ENCODE data around the gene RCE1.
"Not testable (repeated sequence)": the region's sequence is repeated elsewhere in the genome, so short reads cannot be mapped to it uniquely, and the experiment has no call there.

The RCE1 gene

GRCh38 chr11:66842896-66843775 is at the start of gene RCE1:
Gene RCE1 (plus strand): TSS chr11:66843441. CDS start chr11:66843456, 15 bp downstream.
- DNase-seq (ENCODE audit: low read depth) = peak; percentile 87

- DNase-seq (ENCODE audit: low read depth) = not testable (repeated sequence)
Measured at GRCh38 chr11:66799815-66800214, 43.4 kb upstream of the RCE1 start.

- no peak for DNase-seq (ENCODE audit: low read depth)
Measured at GRCh38 chr11:66800720-66801428, 42.4 kb upstream of the RCE1 start.

GRCh38 chr11:66809592-66809991 is 33.6 kb upstream of the RCE1 start:
- no peak for DNase-seq (ENCODE audit: low read depth)

GRCh38 chr11:66810576-66811185 is 32.6 kb upstream of the RCE1 start:
- DNase-seq (ENCODE audit: low read depth) = no peak

- DNase-seq (ENCODE audit: low read depth) = no peak
Measured at GRCh38 chr11:66814678-66815077, 28.6 kb upstream of the RCE1 start.

GRCh38 chr11:66815646-66816045 is 27.6 kb upstream of the RCE1 start:
- no peak for DNase-seq (ENCODE audit: low read depth)

GRCh38 chr11:66818231-66818955 is 24.8 kb upstream of the RCE1 start:
- no peak for DNase-seq (ENCODE audit: low read depth)

GRCh38 chr11:66820381-66820780 is 22.9 kb upstream of the RCE1 start:
- no peak for DNase-seq (ENCODE audit: low read depth)

GRCh38 chr11:66820901-66821300 is 22.3 kb upstream of the RCE1 start:
- no peak for DNase-seq (ENCODE audit: low read depth)

- DNase-seq (ENCODE audit: low read depth) = no peak
Measured at GRCh38 chr11:66823700-66824099, 19.5 kb upstream of the RCE1 start.

GRCh38 chr11:66824573-66824972 is 18.7 kb upstream of the RCE1 start:
- DNase-seq (ENCODE audit: low read depth) = not testable (repeated sequence)

- no peak for DNase-seq (ENCODE audit: low read depth)
Measured at GRCh38 chr11:66834539-66834845, 8.7 kb upstream of the RCE1 start.

GRCh38 chr11:66834943-66835342 is 8.3 kb upstream of the RCE1 start:
- no peak for DNase-seq (ENCODE audit: low read depth)

GRCh38 chr11:66835768-66836405 is 7.4 kb upstream of the RCE1 start:
- DNase-seq (ENCODE audit: low read depth) = no peak

GRCh38 chr11:66840317-66841091 is 2.7 kb upstream of the RCE1 start:
- DNase-seq (ENCODE audit: low read depth) = no peak

GRCh38 chr11:66841861-66842260 is 1.4 kb upstream of the RCE1 start:
- no peak for DNase-seq (ENCODE audit: low read depth)

- DNase-seq (ENCODE audit: low read depth) = no peak
Measured at GRCh38 chr11:66842501-66842895, 743 bp upstream of the RCE1 start.

GRCh38 chr11:66843776-66844495 is 695 bp downstream of the RCE1 start:
- no peak for DNase-seq (ENCODE audit: low read depth)

GRCh38 chr11:66844496-66845142 is 1.4 kb downstream of the RCE1 start:
- no peak for DNase-seq (ENCODE audit: low read depth)
